Mucosa of descending colon (tissue), 3 donors: ENCODE data around the gene SPATA6L. TPM values are rescaled to one million over a fixed set of nuclear protein-coding genes. Genes with fewer than 3 reads are reported as not detected.

Experiments
- ATAC-seq: fragments of 200-7000 bp; cut with Tn5 transposase; one replicate; pipeline ENCODE4 v1.9.1; 2020; ENCODE audit warnings: mild to moderate bottlenecking, moderate library complexity
- DNase-seq, 3 donors: peaks; one replicate each; pipeline ENCODE4 v3.0.0-alpha.2; 2020
- H3K36me3 ChIP-seq: fragments of 200-600 bp; one replicate; pipeline ENCODE4 v1.8.0; 2021; ENCODE audit warnings: low read depth, mild to moderate bottlenecking
- H3K4me1 ChIP-seq: fragments of 200-600 bp; one replicate; pipeline ENCODE4 v1.8.0; 2021; ENCODE audit warnings: low read depth, mild to moderate bottlenecking
- H3K4me3 ChIP-seq: fragments of 200-600 bp; one replicate; pipeline ENCODE4 v1.8.0; 2021; ENCODE audit warnings: mild to moderate bottlenecking
- H3K9me3 ChIP-seq: fragments of 200-600 bp; one replicate; pipeline ENCODE4 v1.8.0; 2021; ENCODE audit warnings: mild to moderate bottlenecking
- intact Hi-C, 2 donors: fragments of 100-400 bp; cut with DNase I in 1 of 2; cut with micrococcal nuclease in 1 of 2; formaldehyde crosslinking; loops; one replicate each; pipeline versions ENCODE4 v1.11.0 to v1.11.1; 2022; cut with DNase I, micrococcal nuclease
- total RNA-seq, 3 donors: library from RNA; stranded (reverse); fragmentation: NEBNext Ultra II Directional in 2 of 3; extraction: Animal tissue kit (Norgen Biotek cat#: 25700) in 2 of 3; gene quantifications; one replicate each; pipeline versions ENCODE4 v1.2.1 to v1.2.4, GENCODE V29; 2021 to 2023
- TF ChIP-seq, protein P1 (sequence below): fragments of 200-600 bp; IDR thresholded peaks from one replicate; pipeline ENCODE4 v1.8.0; 2022; ENCODE audit warnings: antibody characterized with exemption, mild to moderate bottlenecking
- donor health status: DM: no; HTN: no; CAD: no; lungs with moderate emphysema.
- donor health status: DM: no; HTN: no; CAD: no.
- donor health status: DM: no; HTN: yes; CAD: no.

SPATA6L gene
- total RNA-seq, 3 donors from 2014 or later: 4.5 to 4.9 (median 4.7) TPM

DNA sequence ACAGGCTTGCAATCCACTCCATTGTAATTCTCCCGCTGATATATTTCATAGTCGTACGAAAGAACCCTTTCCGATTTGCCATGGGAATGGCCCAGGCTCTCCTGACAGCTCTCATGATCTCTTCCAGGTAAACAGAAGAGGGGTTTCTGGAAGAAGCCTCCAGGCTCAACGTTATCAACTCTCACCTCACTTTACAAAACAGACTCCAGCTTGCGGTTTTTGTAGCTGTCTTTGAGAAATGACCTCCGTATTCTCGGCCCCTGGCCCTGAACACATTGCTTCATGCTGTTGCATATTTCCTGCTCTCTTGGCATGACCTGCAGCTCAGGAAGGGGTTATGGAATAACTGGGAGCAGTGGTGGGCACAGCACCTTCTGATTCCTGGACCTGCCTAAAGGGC lies 90.3 kb downstream of the SPATA6L start:
- Histone ChIP-seq H3K4me3 (no peak overlapping the region), H3K4me1 (no peaks in the 10 kb centered on the region), H3K36me3 (no peaks in the 10 kb centered on the region), H3K9me3 (no peaks in the 10 kb centered on the region)
- no peak for DNase-seq
- TF ChIP-seq, protein P1, sequence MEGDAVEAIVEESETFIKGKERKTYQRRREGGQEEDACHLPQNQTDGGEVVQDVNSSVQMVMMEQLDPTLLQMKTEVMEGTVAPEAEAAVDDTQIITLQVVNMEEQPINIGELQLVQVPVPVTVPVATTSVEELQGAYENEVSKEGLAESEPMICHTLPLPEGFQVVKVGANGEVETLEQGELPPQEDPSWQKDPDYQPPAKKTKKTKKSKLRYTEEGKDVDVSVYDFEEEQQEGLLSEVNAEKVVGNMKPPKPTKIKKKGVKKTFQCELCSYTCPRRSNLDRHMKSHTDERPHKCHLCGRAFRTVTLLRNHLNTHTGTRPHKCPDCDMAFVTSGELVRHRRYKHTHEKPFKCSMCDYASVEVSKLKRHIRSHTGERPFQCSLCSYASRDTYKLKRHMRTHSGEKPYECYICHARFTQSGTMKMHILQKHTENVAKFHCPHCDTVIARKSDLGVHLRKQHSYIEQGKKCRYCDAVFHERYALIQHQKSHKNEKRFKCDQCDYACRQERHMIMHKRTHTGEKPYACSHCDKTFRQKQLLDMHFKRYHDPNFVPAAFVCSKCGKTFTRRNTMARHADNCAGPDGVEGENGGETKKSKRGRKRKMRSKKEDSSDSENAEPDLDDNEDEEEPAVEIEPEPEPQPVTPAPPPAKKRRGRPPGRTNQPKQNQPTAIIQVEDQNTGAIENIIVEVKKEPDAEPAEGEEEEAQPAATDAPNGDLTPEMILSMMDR: no peak
- intact Hi-C loops: no loop called here
- ATAC-seq: no peak

DNA sequence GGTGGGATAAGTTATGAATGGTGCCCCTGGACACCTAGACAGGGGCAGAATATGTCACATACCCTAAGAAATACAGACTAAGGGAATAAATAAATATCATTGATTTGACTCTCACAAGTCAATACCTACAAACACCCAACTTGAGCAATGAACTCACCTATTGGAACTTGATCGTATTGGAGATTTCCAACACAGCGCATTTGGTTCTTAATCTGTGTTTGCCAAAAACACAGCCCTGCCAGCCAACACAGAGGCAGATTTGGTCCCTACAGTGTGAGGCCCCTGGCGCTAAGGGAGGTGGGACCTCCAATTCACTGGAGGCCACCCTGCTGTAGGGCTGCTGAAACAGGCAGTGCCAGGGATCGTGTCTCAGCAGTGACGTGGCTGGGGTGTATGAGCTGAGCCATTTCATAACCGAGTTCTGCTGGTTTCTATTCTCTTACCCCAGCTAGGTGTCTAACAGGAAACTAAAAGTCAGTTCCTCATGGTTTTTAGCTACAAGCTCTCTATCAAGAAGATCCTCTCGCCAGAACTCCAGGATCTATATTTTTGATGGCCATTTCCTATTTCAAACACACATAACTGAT lies 91.5 kb downstream of the SPATA6L start:
- ATAC-seq (no peak), DNase-seq (no peak)
- Histone ChIP-seq H3K4me1 (no peaks in the 10 kb centered on the region), H3K4me3 (no peak overlapping the region), H3K9me3 (no peaks in the 10 kb centered on the region), H3K36me3 (no peaks in the 10 kb centered on the region)
- intact Hi-C loops: no loop called here
- TF ChIP-seq, protein P1: no peak

DNA sequence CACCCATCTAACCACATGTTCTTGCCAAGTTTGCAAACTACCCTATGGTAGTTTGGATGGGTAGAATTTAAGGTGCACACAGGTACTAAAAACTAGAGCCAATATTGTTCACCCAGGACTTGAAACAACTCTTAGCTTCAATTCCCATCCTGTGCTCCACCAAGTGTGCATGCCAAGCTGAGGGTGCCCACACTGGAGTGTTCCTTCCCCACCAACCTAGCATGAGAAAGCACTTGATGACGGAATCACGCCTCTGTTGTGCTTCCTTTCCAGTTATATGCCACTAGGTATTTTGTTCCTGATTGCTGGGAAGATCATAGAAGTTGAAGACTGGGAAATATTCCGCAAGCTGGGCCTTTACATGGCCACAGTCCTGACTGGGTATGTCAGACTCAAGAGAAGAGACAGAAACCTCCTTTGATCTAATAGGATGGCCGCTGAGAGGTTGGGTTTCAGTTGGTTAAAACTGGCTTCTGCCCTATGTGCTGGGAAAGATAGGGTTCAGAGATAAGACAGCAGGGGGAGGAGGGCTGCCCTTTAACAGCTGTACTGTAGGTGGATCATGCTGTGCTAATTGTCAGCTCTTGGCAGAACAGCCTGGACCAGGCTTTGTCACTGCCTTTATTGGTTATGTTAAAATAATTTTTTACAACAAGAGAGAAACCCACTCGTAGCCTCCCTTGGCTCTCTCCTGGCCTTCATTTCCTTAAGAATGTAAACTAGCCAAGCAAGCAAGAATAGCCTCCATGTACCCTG lies 92.5 kb downstream of the SPATA6L start:
- TF ChIP-seq, protein P1: no peak
- Histone ChIP-seq H3K4me1 (no peaks in the 10 kb centered on the region), H3K9me3 (no peaks in the 10 kb centered on the region), H3K36me3 (no peaks in the 10 kb centered on the region), H3K4me3 (no peak overlapping the region)
- no peak for DNase-seq
- ATAC-seq: no peak
- intact Hi-C loops: no loop called here

DNA sequence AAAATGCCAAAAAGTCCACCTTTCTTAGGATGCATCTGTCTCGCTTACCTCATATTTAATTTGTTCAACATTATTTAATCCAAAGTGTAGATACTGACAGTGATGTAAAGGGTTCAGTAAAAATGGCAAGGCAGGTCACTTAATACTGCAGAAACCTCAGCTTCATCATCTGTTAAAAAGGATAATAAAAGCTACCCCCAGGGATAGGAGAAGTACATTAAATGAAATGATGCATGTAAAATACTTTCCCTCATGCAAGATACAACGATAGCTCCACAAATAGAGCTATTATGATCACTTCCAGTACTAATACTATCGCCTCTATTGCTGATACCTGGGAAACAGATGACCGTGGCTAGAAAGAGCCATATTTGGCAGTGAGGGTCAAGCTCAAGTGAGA lies 93.1 kb downstream of the SPATA6L start:
- Histone ChIP-seq H3K4me1 (no peaks in the 10 kb centered on the region), H3K36me3 (no peaks in the 10 kb centered on the region), H3K4me3 (no peak overlapping the region), H3K9me3 (no peaks in the 10 kb centered on the region)
- TF ChIP-seq, protein P1: no peak
- intact Hi-C loops: no loop called here
- ATAC-seq (no peak), DNase-seq (no peak)

DNA sequence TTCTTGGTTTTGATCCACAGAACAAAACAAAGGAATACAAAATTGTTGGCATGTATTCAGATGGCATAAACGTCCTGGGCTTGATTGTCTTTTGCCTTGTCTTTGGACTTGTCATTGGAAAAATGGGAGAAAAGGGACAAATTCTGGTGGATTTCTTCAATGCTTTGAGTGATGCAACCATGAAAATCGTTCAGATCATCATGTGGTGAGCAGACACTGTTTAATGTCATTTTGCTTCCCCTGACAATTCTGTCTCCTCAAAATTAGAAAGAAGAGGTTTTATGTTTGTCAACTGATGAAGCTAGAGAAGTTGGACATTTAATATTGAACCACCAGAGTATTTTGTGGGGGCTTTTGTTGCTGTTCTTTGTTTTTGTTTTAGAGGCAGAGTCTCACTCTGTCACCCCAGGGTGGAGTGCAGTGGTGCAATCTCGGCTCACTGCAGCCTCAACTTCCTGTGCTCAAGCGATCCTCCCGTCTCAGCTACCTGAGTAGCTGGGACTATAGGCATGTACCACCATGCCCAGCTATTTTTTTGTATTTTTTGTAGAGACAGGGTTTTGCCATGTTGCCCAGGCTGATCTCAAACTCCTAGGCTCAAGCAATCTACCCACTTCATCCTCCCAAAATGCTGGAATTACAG lies 94.0 kb downstream of the SPATA6L start:
- Histone ChIP-seq H3K36me3 (no peaks in the 10 kb centered on the region), H3K4me3 (no peak overlapping the region), H3K4me1 (no peaks in the 10 kb centered on the region), H3K9me3 (no peaks in the 10 kb centered on the region)
- intact Hi-C loops: no loop called here
- ATAC-seq (no peak), DNase-seq (no peak)
- TF ChIP-seq, protein P1: no peak
